Measurements from ENCODE around the gene SIT1. TPM values are rescaled to one million over a fixed set of nuclear protein-coding genes. Genes with fewer than 3 reads are reported as not detected.
A peak's percentile ranks its signal among the peaks of the same experiment; 100 is the strongest.

SIT1 gene
- total and polyA plus RNA-seq, 7 donors = 0.81 to 15.9 (median 1.3) TPM; not detected in 3

- H3K4me1 ChIP-seq = peaks cover 0 to 40% (median 36%) of the 10 kb centered on the region in 4 donors
- WGBS, 2 donors = 91 to 92% methylated on average over 1 of the region's 1 CpG
- H3K9me3 ChIP-seq = no peaks in the 10 kb centered on the region
- TF ChIP-seq EP300 (IDR thresholded peaks at IDR 0.05) (no peak), POLR2A (IDR thresholded peaks at IDR 0.05) (no peak), POLR2AphosphoS5 (IDR thresholded peaks at IDR 0.05) (no peak), CTCF (IDR thresholded peaks at IDR 0.05) (no peak)
- no peak for DNase-seq
- peaks cover 0 to under 1% (median 0%) of the 10 kb centered on the region in 4 donors for H3K36me3 ChIP-seq
- no peak overlapping the region for H3K4me3 ChIP-seq
- H3K27me3 ChIP-seq = no peaks in the 10 kb centered on the region
- H3K27ac ChIP-seq = peak overlapping the region in 2 of 4 donors; percentile 97 to 98
- intact Hi-C loops (cut with DNase I) = loop anchor here (1.0 kb wide), 1 partner anchor 9 kb away; no protein-coding TSS in a partner anchor
These were observed 15.3 kb upstream of the SIT1 start for GRCh38 chr9:35666045-35666444.

- Histone ChIP-seq H3K27ac (peak overlapping the region; percentile 97 to 98 (median 98)), H3K36me3 (peaks cover 0 to 7% (median 5%) of the 10 kb centered on the region in 4 donors), H3K27me3 (no peaks in the 10 kb centered on the region), H3K4me1 (peaks cover 0 to 46% (median 42%) of the 10 kb centered on the region in 4 donors), H3K4me3 (peak overlapping the region; percentile 27 to 58 (median 48)), H3K9me3 (no peaks in the 10 kb centered on the region)
- TF ChIP-seq POLR2AphosphoS5 (IDR thresholded peaks at IDR 0.05) = no peak
- no peak for TF ChIP-seq EP300 (IDR thresholded peaks at IDR 0.05)
- TF ChIP-seq POLR2A (IDR thresholded peaks at IDR 0.05) = no peak
- no peak for TF ChIP-seq CTCF (IDR thresholded peaks at IDR 0.05)
- intact Hi-C loops (cut with DNase I) = loop anchor here (1.0 kb wide), 1 partner anchor 24 kb away; the partner anchor contains the start of gene TPM2
- no peak for DNase-seq
- WGBS, 2 donors = 10 to 28% methylated on average over 5 of the region's 5 CpGs
These were observed 14.7 kb upstream of the SIT1 start for GRCh38 chr9:35665471-35665818.

- 3 to 8% methylated on average over 58 of the region's 58 CpGs for WGBS, 2 donors
- intact Hi-C loops (cut with DNase I) = loop anchor here (1.0 kb wide), 1 partner anchor 24 kb away; the partner anchor contains the start of gene TPM2
- Histone ChIP-seq H3K4me3 (peak within 1 kb of the TSS; percentile 27 to 58 (median 48)), H3K4me1 (peaks cover 0 to 52% (median 48%) of the 10 kb centered on the region in 4 donors), H3K36me3 (peaks cover 0 to 13% (median 10%) of the 10 kb centered on the region in 4 donors), H3K27ac (peak within 1 kb of the TSS; percentile 97 to 98 (median 98)), H3K27me3 (no peaks in the 10 kb centered on the region), H3K9me3 (no peaks in the 10 kb centered on the region)
- DNase-seq = peak; percentile 90
- TF ChIP-seq POLR2A (IDR thresholded peaks at IDR 0.05) = peak in 1 of 2 donors; percentile 48
- no peak for TF ChIP-seq CTCF (IDR thresholded peaks at IDR 0.05)
- TF ChIP-seq POLR2AphosphoS5 (IDR thresholded peaks at IDR 0.05) = peak; percentile 55 to 70 (median 66)
- no peak for TF ChIP-seq EP300 (IDR thresholded peaks at IDR 0.05)
These were observed 14.1 kb upstream of the SIT1 start, which contains the start of gene ARHGEF39 for GRCh38 chr9:35664531-35665470. TSS of gene ARHGEF39 (minus strand) at chr9:35665195. CDS start at chr9:35665169, 26 bp downstream.

DNA sequence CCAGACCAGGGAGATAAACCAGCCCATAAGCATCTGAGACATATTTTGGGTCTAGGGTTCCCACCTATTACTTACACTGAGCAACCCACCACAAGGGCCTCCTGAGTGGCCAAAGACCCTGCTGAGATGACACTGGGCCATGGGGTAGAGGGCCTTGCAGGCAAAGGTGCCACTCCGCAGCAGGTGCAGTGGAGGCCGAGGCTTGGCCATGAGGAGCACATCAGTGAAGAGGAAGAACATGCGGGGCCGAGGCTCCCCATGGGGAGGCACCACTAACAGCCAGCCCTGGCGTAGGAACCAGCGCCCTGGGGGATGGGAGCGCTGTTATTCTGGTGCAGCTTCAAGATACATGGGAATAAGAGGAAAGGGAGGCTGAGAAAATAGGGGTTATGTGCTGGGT lies 11.7 kb upstream of the SIT1 start:
- peaks cover 0 to 13% (median 10%) of the 10 kb centered on the region in 4 donors for H3K36me3 ChIP-seq
- H3K4me3 ChIP-seq = no peak overlapping the region
- intact Hi-C loops (cut with DNase I) = no loop called here
- WGBS, 2 donors = 87 to 93% methylated on average over 7 of the region's 7 CpGs
- DNase-seq = no peak
- no peak for TF ChIP-seq POLR2A (IDR thresholded peaks at IDR 0.05)
- no peak for TF ChIP-seq EP300 (IDR thresholded peaks at IDR 0.05)
- TF ChIP-seq CTCF (IDR thresholded peaks at IDR 0.05) = no peak
- TF ChIP-seq POLR2AphosphoS5 (IDR thresholded peaks at IDR 0.05) = peak in 2 of 4 donors; percentile 23 to 24
- no peaks in the 10 kb centered on the region for H3K27me3 ChIP-seq
- peaks cover 0 to 65% (median 57%) of the 10 kb centered on the region in 4 donors for H3K4me1 ChIP-seq
- no peaks in the 10 kb centered on the region for H3K9me3 ChIP-seq
- peak overlapping the region; percentile 97 to 98 (median 98) for H3K27ac ChIP-seq

All from sigmoid colon (tissue), 7 donors.